HEK293 (cell line): ENCODE data around the gene IDH3A.

Source experiments
- BCL11A ChIP-seq: fragments of 450-650 bp; formaldehyde crosslinking; IDR thresholded peaks from 2 replicates; pipeline ENCODE4 v1.5.1; 2016; ENCODE audit warnings: low read depth, missing biosample characterization, missing genetic modification characterization
- ZFP37 ChIP-seq: fragments of 450-650 bp; formaldehyde crosslinking; IDR thresholded peaks from 2 replicates; pipeline ENCODE4 v1.5.1; 2016; ENCODE audit warnings: missing biosample characterization, missing genetic modification characterization
- ZNF292 ChIP-seq: fragments of 450-650 bp; formaldehyde crosslinking; IDR thresholded peaks from 2 replicates; pipeline ENCODE4 v1.5.1; 2016; ENCODE audit warnings: low read depth, missing biosample characterization, missing genetic modification characterization, borderline replicate concordance
- ZNF416 ChIP-seq: fragments of 450-650 bp; formaldehyde crosslinking; IDR thresholded peaks from 2 replicates; pipeline ENCODE4 v1.5.1; 2016; ENCODE audit warnings: missing biosample characterization, missing genetic modification characterization
- ZNF473 ChIP-seq: fragments of 450-650 bp; formaldehyde crosslinking; IDR thresholded peaks from 2 replicates; pipeline ENCODE4 v1.5.1; 2017; ENCODE audit warnings: missing biosample characterization, missing genetic modification characterization
- ZNF529 ChIP-seq: fragments of 450-650 bp; formaldehyde crosslinking; IDR thresholded peaks from 2 replicates; pipeline ENCODE4 v1.5.1; 2017; ENCODE audit warnings: missing genetic modification characterization, missing biosample characterization; ENCODE audit not compliant: insufficient replicate concordance
- ZNF76 ChIP-seq: fragments of 450-650 bp; formaldehyde crosslinking; IDR thresholded peaks from 2 replicates; pipeline ENCODE4; 2016; ENCODE audit warnings: low read depth, missing biosample characterization, missing genetic modification characterization, borderline replicate concordance
- TF ChIP-seq, protein P1 (sequence below): fragments of 450-650 bp; formaldehyde crosslinking; IDR thresholded peaks from 2 replicates; pipeline ENCODE4 v1.5.1; 2016; ENCODE audit warnings: missing biosample characterization, missing genetic modification characterization, borderline replicate concordance
- TF ChIP-seq, protein P2 (sequence below): fragments of 450-650 bp; formaldehyde crosslinking; IDR thresholded peaks from 2 replicates; pipeline ENCODE4 v1.5.0; 2017; ENCODE audit warnings: missing biosample characterization, missing genetic modification characterization, borderline replicate concordance
- TF ChIP-seq, protein P3 (sequence below): fragments of 450-650 bp; formaldehyde crosslinking; IDR thresholded peaks from 2 replicates; pipeline ENCODE4 v1.5.1; 2016; ENCODE audit warnings: missing biosample characterization, missing genetic modification characterization
- TF ChIP-seq, protein P4 (sequence below): fragments of 450-650 bp; formaldehyde crosslinking; conservative IDR thresholded peaks from 2 replicates; pipeline ENCODE4 v1.5.1; 2016; ENCODE audit warnings: low read depth, missing biosample characterization, missing genetic modification characterization
- TF ChIP-seq, protein P5 (sequence below): fragments of 450-650 bp; formaldehyde crosslinking; IDR thresholded peaks from 2 replicates; pipeline ENCODE4; 2016; ENCODE audit warnings: missing biosample characterization, missing genetic modification characterization
- TF ChIP-seq, protein P6 (sequence below): sonication (generic); formaldehyde crosslinking; IDR thresholded peaks from 2 replicates; pipeline ENCODE4 v1.8.1; 2022; ENCODE audit warnings: mild to moderate bottlenecking, moderate library complexity, missing genetic modification reagents

DNA sequence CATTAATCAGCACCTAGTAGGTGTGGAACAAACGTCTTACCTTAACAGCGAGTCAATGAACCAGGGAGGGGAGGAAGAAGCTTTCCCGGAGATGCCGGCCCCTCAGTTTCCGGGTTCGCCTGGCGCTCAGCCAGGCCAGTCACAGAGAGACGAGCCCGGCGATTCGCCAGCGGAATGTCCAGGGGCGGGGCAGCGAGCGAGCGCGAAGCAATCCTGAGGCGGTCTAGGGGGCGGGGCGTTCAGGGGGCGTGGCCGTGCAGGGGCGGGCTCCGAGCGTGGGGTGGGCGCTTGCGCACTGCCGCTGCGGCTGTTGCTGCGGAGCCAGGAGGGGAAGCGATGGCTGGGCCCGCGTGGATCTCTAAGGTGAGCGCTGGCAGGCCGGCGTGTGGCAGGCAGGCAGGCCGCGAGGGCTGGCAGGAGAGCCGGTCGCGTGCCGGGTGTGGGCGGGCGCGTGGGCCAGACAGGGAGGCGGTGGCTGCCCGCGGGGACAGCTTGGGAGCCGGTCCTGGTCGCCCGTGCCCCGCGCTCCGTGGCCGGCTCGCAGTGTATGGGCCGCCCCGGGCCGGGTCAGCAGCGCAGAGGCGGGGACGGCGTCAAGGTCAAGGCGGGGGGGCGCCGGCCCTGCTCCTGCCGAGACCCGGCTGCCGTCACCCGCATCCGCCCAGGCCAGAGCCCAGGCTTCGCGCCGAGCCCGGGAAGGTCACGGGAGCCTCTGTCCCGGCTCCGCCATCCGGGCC, at the start of gene IDH3A:
- TF ChIP-seq ZNF292 (tag by site-specific recombination) (no peak), ZNF416 (no peak), BCL11A (tag by site-specific recombination) (no peak), ZFP37 (tag by site-specific recombination) (no peak), ZNF529 (no peak), ZNF76 (0 out of 2 replicates have a peak, but pooled peaks have one; percentile 40), ZNF473 (tag by site-specific recombination) (no peak)
- TF ChIP-seq, protein P1, sequence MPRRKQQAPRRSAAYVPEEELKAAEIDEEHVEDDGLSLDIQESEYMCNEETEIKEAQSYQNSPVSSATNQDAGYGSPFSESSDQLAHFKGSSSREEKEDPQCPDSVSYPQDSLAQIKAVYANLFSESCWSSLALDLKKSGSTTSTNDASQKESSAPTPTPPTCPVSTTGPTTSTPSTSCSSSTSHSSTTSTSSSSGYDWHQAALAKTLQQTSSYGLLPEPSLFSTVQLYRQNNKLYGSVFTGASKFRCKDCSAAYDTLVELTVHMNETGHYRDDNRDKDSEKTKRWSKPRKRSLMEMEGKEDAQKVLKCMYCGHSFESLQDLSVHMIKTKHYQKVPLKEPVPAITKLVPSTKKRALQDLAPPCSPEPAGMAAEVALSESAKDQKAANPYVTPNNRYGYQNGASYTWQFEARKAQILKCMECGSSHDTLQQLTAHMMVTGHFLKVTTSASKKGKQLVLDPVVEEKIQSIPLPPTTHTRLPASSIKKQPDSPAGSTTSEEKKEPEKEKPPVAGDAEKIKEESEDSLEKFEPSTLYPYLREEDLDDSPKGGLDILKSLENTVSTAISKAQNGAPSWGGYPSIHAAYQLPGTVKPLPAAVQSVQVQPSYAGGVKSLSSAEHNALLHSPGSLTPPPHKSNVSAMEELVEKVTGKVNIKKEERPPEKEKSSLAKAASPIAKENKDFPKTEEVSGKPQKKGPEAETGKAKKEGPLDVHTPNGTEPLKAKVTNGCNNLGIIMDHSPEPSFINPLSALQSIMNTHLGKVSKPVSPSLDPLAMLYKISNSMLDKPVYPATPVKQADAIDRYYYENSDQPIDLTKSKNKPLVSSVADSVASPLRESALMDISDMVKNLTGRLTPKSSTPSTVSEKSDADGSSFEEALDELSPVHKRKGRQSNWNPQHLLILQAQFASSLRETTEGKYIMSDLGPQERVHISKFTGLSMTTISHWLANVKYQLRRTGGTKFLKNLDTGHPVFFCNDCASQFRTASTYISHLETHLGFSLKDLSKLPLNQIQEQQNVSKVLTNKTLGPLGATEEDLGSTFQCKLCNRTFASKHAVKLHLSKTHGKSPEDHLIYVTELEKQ (tag by site-specific recombination) = no peak
- TF ChIP-seq, protein P2, sequence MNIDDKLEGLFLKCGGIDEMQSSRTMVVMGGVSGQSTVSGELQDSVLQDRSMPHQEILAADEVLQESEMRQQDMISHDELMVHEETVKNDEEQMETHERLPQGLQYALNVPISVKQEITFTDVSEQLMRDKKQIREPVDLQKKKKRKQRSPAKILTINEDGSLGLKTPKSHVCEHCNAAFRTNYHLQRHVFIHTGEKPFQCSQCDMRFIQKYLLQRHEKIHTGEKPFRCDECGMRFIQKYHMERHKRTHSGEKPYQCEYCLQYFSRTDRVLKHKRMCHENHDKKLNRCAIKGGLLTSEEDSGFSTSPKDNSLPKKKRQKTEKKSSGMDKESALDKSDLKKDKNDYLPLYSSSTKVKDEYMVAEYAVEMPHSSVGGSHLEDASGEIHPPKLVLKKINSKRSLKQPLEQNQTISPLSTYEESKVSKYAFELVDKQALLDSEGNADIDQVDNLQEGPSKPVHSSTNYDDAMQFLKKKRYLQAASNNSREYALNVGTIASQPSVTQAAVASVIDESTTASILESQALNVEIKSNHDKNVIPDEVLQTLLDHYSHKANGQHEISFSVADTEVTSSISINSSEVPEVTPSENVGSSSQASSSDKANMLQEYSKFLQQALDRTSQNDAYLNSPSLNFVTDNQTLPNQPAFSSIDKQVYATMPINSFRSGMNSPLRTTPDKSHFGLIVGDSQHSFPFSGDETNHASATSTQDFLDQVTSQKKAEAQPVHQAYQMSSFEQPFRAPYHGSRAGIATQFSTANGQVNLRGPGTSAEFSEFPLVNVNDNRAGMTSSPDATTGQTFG = no peak
- TF ChIP-seq, protein P3, sequence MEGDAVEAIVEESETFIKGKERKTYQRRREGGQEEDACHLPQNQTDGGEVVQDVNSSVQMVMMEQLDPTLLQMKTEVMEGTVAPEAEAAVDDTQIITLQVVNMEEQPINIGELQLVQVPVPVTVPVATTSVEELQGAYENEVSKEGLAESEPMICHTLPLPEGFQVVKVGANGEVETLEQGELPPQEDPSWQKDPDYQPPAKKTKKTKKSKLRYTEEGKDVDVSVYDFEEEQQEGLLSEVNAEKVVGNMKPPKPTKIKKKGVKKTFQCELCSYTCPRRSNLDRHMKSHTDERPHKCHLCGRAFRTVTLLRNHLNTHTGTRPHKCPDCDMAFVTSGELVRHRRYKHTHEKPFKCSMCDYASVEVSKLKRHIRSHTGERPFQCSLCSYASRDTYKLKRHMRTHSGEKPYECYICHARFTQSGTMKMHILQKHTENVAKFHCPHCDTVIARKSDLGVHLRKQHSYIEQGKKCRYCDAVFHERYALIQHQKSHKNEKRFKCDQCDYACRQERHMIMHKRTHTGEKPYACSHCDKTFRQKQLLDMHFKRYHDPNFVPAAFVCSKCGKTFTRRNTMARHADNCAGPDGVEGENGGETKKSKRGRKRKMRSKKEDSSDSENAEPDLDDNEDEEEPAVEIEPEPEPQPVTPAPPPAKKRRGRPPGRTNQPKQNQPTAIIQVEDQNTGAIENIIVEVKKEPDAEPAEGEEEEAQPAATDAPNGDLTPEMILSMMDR (tag by site-specific recombination) = no peak
- TF ChIP-seq, protein P4, sequence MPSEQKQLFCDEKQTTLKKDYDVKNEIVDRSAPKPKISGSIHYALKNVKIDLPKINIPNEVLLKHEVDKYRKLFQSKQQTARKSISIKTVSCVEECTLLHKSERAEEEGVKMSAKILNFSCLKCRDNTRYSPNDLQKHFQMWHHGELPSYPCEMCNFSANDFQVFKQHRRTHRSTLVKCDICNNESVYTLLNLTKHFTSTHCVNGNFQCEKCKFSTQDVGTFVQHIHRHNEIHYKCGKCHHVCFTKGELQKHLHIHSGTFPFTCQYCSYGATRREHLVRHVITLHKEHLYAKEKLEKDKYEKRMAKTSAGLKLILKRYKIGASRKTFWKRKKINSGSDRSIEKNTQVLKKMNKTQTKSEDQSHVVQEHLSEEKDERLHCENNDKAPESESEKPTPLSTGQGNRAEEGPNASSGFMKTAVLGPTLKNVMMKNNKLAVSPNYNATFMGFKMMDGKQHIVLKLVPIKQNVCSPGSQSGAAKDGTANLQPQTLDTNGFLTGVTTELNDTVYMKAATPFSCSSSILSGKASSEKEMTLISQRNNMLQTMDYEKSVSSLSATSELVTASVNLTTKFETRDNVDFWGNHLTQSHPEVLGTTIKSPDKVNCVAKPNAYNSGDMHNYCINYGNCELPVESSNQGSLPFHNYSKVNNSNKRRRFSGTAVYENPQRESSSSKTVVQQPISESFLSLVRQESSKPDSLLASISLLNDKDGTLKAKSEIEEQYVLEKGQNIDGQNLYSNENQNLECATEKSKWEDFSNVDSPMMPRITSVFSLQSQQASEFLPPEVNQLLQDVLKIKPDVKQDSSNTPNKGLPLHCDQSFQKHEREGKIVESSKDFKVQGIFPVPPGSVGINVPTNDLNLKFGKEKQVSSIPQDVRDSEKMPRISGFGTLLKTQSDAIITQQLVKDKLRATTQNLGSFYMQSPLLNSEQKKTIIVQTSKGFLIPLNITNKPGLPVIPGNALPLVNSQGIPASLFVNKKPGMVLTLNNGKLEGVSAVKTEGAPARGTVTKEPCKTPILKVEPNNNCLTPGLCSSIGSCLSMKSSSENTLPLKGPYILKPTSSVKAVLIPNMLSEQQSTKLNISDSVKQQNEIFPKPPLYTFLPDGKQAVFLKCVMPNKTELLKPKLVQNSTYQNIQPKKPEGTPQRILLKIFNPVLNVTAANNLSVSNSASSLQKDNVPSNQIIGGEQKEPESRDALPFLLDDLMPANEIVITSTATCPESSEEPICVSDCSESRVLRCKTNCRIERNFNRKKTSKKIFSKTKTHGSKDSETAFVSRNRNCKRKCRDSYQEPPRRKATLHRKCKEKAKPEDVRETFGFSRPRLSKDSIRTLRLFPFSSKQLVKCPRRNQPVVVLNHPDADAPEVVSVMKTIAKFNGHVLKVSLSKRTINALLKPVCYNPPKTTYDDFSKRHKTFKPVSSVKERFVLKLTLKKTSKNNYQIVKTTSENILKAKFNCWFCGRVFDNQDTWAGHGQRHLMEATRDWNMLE (tag by site-specific recombination) = peak; percentile 42; the same call in 1 of the 2 replicates
- TF ChIP-seq, protein P5, sequence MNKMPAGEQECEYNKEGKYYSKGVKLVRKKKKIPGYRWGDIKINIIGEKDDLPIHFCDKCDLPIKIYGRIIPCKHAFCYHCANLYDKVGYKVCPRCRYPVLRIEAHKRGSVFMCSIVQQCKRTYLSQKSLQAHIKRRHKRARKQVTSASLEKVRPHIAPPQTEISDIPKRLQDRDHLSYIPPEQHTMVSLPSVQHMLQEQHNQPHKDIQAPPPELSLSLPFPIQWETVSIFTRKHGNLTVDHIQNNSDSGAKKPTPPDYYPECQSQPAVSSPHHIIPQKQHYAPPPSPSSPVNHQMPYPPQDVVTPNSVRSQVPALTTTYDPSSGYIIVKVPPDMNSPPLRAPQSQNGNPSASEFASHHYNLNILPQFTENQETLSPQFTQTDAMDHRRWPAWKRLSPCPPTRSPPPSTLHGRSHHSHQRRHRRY (tag by site-specific recombination) = no peak
- TF ChIP-seq, protein P6, sequence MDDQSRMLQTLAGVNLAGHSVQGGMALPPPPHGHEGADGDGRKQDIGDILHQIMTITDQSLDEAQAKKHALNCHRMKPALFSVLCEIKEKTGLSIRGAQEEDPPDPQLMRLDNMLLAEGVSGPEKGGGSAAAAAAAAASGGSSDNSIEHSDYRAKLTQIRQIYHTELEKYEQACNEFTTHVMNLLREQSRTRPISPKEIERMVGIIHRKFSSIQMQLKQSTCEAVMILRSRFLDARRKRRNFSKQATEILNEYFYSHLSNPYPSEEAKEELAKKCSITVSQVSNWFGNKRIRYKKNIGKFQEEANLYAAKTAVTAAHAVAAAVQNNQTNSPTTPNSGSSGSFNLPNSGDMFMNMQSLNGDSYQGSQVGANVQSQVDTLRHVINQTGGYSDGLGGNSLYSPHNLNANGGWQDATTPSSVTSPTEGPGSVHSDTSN (CRISPR knock-in tag) = peak; percentile 84
